GM21528 (cell line): ENCODE measurements around the gene COL23A1.

Experiments used
- ATAC-seq: cut with Tn5 transposase; IDR thresholded peaks from one replicate; pipeline ENCODE4 v1.9.1; 2021; ENCODE audit warnings: mild to moderate bottlenecking, moderate library complexity; ENCODE audit not compliant: unreplicated experiment, low FRiP score

The COL23A1 gene

GRCh38 chr5:178560911-178561310 lies 29.3 kb downstream of the COL23A1 start:
- ATAC-seq = no peak

DNA sequence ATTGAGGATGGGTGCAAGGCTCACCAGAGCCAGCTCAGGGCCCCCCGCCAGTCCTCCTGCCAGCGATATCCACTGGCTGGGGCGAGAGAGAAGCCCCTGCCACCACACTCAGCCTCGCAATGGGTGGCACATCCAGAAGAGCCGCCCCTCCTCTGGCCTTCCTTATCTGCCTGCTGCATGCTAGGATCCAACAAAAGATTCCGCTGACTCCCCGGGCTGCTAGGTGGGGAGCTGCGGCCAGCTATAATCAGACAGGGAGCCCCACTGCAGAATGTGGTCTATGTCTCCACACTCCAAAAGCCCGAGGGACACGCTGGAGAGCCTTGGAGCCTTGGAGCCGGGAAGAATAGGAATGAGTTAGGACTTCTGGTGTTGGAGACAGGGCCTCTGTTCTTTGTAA lies 32.8 kb downstream of the COL23A1 start:
- ATAC-seq = no peak

- ATAC-seq = no peak
Observed at GRCh38 chr5:178555771-178556211, 34.4 kb downstream of the COL23A1 start.

- ATAC-seq = no peak
Observed at GRCh38 chr5:178555005-178555404, 35.2 kb downstream of the COL23A1 start.

DNA sequence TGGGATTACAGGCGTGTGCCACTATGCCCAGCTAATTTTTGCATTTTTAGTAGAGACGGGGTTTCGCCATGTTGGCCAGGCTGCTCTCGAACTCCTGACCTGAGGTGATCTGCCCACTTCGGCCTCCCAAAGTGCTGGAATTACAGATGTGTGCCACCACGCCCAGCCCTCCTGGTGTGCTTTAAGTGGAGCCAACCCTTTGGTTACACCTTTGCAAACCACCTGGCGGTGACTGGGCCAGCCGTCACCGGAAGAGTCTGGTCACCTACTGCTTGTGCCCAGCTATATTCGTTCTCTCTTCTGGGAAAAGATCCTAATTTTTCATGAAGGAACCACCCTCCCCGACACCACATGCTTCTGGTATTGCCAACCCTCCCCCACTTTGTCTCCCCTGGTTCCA lies 35.9 kb downstream of the COL23A1 start:
- no peak for ATAC-seq

DNA sequence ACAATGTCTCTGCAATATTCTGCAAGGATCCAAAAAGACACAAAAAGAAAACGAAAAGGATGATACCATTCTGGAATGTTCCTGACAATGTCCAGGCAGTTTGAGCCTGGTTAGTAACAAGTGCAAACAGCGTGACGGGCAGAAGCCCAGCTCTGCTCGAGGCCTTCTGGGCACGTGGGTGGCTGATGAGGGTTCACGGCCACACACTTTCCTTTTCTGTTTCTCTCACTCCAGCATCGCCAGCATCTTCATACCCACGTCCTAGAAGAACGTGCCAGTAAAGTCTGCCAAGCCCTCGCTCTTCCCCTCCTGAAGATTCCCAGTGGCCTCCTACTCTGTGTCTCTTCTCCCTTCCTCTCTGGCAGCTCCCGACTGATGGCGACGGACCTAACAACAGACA lies 36.7 kb downstream of the COL23A1 start:
- ATAC-seq = no peak

- ATAC-seq = no peak
Observed at GRCh38 chr5:178551468-178551867, 38.7 kb downstream of the COL23A1 start.

- ATAC-seq = no peak
Observed at GRCh38 chr5:178551059-178551458, 39.1 kb downstream of the COL23A1 start.

- no peak for ATAC-seq
Observed at GRCh38 chr5:178548746-178549145, 41.4 kb downstream of the COL23A1 start.

GRCh38 chr5:178547753-178548415 lies 42.3 kb downstream of the COL23A1 start:
- ATAC-seq = no peak

- ATAC-seq = no peak
Observed at GRCh38 chr5:178547052-178547666, 43.0 kb downstream of the COL23A1 start.

DNA sequence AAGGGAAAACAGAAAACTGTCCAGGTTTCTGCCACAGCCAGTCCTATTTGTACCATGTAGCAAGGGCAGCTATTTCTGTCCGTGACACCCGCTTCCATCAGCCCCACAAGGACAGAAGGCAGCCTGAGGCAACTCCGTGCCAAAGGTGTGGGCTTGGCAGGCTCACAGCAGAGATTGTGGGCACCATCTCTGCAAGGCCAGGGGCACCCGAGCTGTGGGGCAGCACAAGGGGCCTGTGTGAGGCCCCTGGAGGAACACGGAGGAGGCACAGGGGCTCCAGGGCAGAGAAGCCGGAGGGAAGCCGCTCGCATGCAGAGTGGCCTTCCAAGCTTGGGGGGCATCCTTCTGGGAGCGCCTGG lies 43.5 kb downstream of the COL23A1 start:
- ATAC-seq = no peak

DNA sequence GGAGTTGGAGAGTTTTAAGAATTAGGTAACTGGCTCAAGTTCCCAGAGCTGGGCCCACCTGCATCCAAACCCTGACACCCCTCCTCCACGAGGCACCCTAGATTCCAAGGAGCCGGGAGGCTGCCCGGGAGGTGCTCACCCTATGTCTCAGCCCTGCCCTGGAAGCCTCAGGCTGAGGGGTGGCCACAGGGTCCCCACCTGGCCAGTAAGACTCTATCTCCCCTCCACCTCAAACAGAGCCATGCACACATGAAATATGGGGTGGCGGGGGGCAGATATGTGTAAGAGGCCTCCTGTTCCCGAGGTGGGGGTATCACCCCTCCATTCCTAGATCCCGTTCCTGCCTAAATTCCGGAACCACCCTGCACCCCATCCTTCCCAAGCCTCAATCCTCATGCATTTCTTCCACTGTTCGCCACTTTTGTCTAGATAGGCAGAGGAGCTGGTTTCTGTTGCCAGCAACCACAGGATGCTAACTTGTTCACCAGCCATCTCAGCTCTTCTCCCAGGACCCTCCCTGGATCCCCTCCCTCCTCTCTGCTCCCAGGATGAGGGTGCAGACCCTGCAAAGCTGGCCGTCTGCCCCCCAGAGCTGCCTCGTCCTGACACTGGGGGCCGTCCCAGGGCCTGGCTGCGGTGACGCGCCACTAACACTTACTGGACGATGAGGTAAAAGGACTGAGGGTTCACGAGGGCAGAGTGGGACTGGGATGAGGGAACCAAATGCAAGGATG lies 44.1 kb downstream of the COL23A1 start:
- no peak for ATAC-seq

DNA sequence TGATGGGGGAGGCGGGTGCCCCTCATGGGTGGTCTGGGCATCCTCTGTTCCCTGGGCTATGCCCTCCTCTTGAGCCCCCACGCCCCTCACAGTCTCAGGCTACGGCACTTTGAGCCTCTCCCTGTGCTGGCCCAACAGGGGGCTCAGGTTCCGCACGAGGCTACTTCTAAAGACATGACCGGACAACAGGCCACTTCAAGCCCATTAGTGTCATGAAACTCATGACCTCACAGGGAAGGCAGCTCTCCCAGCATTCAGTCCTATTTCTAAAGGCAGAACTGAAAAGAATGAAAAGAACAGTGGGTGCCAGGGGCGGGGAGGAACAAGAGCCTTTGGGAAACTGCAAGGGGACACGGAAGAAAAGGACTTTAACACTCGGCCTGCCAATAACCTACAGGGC lies 45.0 kb downstream of the COL23A1 start:
- no peak for ATAC-seq

DNA sequence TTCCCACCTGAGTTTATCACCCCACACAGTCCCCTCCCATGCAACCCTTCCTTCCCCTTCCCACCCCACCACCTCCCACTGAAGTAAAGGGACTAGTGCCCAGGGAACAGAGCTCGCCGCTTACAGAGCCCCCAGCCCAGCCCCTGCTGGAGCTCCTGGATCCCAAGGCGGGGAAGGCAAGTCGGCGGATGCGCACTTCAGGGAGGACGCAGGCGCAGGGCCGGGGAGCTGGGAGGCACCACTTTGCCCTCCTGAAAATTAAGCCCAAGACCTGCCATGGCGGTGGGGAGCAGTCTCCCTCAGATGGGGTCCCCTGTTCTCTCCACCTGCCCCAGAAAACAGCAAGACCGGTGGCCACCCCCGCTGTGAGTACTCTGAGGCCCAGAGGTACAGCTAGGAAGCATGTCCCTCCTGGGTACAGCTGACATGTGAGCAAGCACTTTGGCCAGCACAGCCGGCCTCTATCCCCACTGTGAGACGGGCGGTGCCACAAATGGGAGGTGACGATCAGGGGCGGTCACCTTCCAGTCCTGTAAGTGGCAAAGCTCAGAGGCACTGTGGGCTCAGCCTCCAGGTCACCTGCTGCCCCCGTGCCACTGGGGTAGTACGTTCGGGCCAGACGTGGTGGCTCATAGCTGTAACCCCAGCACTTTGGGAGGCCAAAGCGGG lies 45.9 kb downstream of the COL23A1 start:
- ATAC-seq = no peak

DNA sequence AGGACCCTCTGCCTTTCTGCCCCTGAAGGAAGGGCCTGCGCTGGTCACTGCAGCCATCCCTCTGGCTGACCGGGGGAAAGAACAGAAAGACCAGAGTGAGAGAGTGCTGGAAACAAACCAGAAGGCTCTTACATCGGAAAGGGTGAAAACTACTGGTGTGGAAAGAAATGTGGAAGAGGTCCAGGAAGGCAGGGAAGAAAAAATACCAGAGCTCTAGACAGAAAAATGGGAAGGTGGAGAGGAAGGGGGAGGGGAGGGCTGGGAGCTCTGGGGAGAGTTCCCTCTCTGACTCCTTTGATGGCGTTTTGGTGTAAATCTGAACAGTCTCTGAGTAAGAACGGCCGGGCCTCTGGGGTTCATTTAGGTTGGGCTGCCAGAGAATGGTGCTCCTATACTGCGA lies 47.7 kb downstream of the COL23A1 start:
- ATAC-seq = no peak

DNA sequence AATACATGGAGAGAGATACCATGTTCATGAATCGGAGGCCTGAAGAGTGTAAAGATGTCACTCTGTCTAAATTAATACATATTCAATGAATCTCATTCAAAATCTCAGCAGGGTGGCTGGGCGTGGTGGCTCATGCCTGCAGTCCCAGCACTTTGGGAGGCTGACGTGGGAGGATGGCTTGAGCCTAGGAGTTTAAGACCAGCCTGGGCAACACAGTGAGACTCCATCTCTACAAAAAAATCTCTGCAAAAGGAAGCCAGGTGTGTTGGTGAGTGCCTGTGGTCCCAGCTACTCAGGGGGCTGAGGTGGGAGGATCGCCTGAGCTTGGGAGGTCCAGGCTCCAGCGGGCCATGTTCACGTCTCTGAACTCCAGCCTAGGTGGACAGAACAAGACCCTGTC lies 49.7 kb downstream of the COL23A1 start:
- ATAC-seq = no peak

DNA sequence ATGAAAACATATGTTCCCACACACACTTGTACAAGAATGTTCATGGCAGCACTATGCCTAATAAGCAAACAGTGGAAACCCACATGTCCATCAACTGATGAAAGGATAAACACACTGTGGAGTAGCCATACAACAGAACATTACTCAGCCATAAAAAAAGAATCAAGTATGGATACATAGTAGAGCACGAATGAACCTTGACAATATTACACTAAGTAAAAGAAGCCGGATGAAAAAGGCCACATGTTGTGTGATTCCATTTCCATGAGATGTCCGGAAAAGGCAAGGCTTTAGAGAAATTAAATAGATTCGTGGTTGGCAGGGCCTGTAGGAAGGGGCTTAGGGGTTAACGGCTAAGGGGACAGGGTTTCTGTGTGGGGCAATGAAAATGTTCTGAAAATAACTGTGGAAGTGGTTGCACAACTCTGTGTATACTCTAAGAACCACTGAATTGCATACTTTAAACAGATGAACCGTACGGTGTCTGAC lies 51.4 kb downstream of the COL23A1 start:
- no peak for ATAC-seq

DNA sequence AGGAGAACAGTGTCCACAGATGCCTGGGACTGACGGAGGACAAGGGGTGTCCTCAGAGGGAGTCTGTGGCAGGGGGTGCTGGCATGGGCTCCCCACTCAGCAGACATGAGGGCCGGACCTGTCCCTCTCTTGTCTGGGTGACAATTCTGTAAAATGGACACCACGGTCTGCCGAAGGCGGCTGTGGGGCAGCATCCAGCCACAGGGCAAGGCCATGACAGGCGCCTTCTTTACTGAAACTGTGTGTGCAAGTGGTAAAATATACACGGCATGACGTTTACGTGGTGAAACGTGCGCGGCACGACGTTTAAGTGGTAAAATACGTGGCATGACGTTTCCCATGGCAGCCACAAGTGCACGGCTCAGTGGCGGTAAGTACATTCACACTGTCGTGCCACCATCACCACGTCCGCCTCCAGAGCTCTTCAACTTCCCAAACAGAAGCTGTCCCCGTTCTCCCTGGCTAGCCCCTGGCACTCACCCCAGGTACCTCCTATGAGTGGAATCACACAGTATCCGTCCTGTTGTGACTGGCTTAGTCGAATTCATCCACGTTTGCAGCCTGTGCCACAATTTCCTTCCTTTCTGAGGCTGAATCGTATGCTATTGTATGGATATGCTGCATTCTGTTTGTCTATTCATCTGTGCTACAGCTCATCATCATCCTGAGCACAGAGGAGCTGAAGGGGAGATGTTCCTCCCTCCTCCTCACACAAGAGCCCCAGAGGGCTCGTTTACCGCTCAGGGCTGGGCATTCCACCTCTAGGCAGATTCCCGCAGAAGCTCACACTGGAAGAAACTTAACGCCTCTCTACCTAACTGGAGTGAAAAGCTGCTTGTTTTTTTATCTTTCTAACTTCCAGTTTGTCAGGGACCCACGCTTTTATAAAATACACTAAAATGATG lies 52.5 kb downstream of the COL23A1 start:
- no peak for ATAC-seq
